DND-41 (cell line): ENCODE results near the gene LDB2.

Experiments used
- ATAC-seq: fragments of 200-7000 bp; cut with Tn5 transposase; 3 replicates; pipeline ENCODE4 v1.9.1; 2021; ENCODE audit warnings: low read depth; ENCODE audit not compliant: insufficient read depth
- DNase-seq: peaks from one replicate; pipeline ENCODE4 v3.0.0-alpha.2; 2020
- H2AFZ ChIP-seq: 2 replicates; pipeline ENCODE4 v1.6.0; 2012; ENCODE audit warnings: low read depth, low read length
- H3K27ac ChIP-seq: 2 replicates; pipeline ENCODE4 v1.5.1; 2012; ENCODE audit warnings: low read length, inconsistent platforms
- H3K27me3 ChIP-seq: fragments of 200-600 bp; sonication (generic); 2 replicates; pipeline ENCODE4 v1.6.0; 2012; ENCODE audit warnings: low read length, mild to moderate bottlenecking, inconsistent platforms; ENCODE audit not compliant: insufficient read depth, poor library complexity
- H3K36me3 ChIP-seq: 2 replicates; pipeline ENCODE4 v1.5.1; 2012; ENCODE audit warnings: low read length, inconsistent platforms; ENCODE audit not compliant: insufficient read depth
- H3K4me1 ChIP-seq: 2 replicates; pipeline ENCODE4 v1.5.1; 2012; ENCODE audit warnings: mild to moderate bottlenecking, low read length; ENCODE audit not compliant: insufficient read depth
- H3K4me2 ChIP-seq: 2 replicates; pipeline ENCODE4 v1.6.0; 2012; ENCODE audit warnings: mild to moderate bottlenecking, moderate library complexity, low read length, inconsistent platforms; ENCODE audit not compliant: insufficient read depth
- H3K4me3 ChIP-seq, 2 experiments: fragments of 200-600 bp in 1 of 2; shearing (Covaris generic) in 1 of 2; 2 replicates each; pipeline ENCODE4 v1.5.1; 2012 to 2016; ENCODE audit warnings: inconsistent platforms in 2 of 2, low read length in 2 of 2, mild to moderate bottlenecking in 2 of 2, low read depth in 1 of 2, moderate library complexity in 1 of 2
- H3K79me2 ChIP-seq: 2 replicates; pipeline ENCODE4 v1.6.0; 2012; ENCODE audit warnings: low read length, inconsistent platforms; ENCODE audit not compliant: insufficient read depth
- H3K9ac ChIP-seq: 2 replicates; pipeline ENCODE4 v1.6.0; 2012; ENCODE audit warnings: low read depth, mild to moderate bottlenecking, inconsistent platforms, low read length, moderate library complexity
- H3K9me3 ChIP-seq: 2 replicates; pipeline ENCODE4 v1.5.1; 2012; ENCODE audit warnings: low read length, moderate library complexity, mild to moderate bottlenecking, inconsistent platforms; ENCODE audit not compliant: insufficient read depth, severe bottlenecking
- H4K20me1 ChIP-seq: 2 replicates; pipeline ENCODE4 v1.6.0; 2012; ENCODE audit warnings: low read length; ENCODE audit not compliant: insufficient read depth
- EZH2 ChIP-seq: IDR thresholded peaks from 3 replicates; pipeline ENCODE4 v1.6.1; 2012; ENCODE audit warnings: borderline replicate concordance, low read depth, mild to moderate bottlenecking, moderate library complexity, low read length, inconsistent platforms; ENCODE audit not compliant: severe bottlenecking
- TF ChIP-seq, protein P1 (sequence below): IDR thresholded peaks from 2 replicates; pipeline ENCODE4 v1.5.1; 2012; ENCODE audit warnings: borderline replicate concordance, low read length, moderate library complexity, mild to moderate bottlenecking; ENCODE audit not compliant: poor library complexity, severe bottlenecking; ENCODE audit errors: extremely low read depth

Gene LDB2

DNA sequence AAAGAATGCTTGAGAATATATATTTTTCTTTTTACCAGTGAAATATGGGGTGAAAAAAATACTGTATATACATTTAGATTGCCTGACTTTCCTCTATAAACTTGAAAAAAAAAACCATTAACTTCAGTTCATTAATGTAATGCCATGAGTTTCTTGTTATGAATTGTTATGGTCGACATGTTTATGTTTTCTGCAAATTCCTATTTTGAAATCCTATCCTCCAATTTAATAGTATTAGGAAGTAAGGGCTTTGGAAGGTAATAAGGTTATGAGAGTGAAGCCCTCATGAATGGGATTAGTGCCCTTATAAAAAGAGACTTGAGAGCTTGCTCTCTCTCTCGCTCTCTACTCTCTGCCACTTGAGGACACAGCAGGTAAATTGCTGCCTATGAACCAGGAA is 211.4 kb downstream of the LDB2 start:
- Histone ChIP-seq H3K4me2 (no peak overlapping the region), H3K9ac (no peak overlapping the region), H2AFZ (no peak overlapping the region), H3K36me3 (no peaks in the 10 kb centered on the region), H3K9me3 (no peaks in the 10 kb centered on the region), H3K79me2 (no peaks in the 10 kb centered on the region), H4K20me1 (no peaks in the 10 kb centered on the region), H3K4me1 (no peaks in the 10 kb centered on the region), H3K27me3 (no peaks in the 10 kb centered on the region), H3K27ac (no peak overlapping the region), H3K4me3 (no peak overlapping the region)
- TF ChIP-seq, protein P1, sequence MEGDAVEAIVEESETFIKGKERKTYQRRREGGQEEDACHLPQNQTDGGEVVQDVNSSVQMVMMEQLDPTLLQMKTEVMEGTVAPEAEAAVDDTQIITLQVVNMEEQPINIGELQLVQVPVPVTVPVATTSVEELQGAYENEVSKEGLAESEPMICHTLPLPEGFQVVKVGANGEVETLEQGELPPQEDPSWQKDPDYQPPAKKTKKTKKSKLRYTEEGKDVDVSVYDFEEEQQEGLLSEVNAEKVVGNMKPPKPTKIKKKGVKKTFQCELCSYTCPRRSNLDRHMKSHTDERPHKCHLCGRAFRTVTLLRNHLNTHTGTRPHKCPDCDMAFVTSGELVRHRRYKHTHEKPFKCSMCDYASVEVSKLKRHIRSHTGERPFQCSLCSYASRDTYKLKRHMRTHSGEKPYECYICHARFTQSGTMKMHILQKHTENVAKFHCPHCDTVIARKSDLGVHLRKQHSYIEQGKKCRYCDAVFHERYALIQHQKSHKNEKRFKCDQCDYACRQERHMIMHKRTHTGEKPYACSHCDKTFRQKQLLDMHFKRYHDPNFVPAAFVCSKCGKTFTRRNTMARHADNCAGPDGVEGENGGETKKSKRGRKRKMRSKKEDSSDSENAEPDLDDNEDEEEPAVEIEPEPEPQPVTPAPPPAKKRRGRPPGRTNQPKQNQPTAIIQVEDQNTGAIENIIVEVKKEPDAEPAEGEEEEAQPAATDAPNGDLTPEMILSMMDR = no peak
- no peak for TF ChIP-seq EZH2
- ATAC-seq (no peak), DNase-seq (no peak)

DNA sequence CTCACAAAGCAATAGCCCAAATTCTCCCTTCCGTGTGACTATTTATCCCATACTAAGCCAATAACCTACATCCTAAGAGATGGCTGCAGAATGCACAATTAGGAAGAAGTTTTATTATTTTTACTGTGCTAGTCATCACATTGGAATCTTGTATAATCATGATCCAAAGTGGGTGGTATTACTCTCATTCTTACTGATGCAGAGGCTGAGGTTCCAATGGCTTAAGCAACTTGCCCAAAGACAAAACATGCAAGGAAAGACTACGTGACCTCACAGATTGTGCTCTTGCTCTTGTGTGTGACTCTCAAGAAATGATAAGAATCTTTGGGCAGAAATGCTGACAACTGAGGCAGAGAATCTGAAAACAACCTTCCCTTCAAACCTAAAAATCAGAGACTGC is 212.2 kb downstream of the LDB2 start:
- Histone ChIP-seq H3K27ac (no peak overlapping the region), H3K4me2 (no peak overlapping the region), H3K4me1 (no peaks in the 10 kb centered on the region), H2AFZ (no peak overlapping the region), H3K4me3 (no peak overlapping the region), H4K20me1 (no peaks in the 10 kb centered on the region), H3K27me3 (no peaks in the 10 kb centered on the region), H3K9ac (no peak overlapping the region), H3K36me3 (no peaks in the 10 kb centered on the region), H3K9me3 (no peaks in the 10 kb centered on the region), H3K79me2 (no peaks in the 10 kb centered on the region)
- ATAC-seq (no peak), DNase-seq (no peak)
- TF ChIP-seq EZH2 = no peak
- TF ChIP-seq, protein P1 = no peak

- Histone ChIP-seq H3K4me2 (no peak overlapping the region), H3K9ac (no peak overlapping the region), H3K79me2 (no peaks in the 10 kb centered on the region), H3K4me1 (no peaks in the 10 kb centered on the region), H3K27me3 (no peaks in the 10 kb centered on the region), H2AFZ (no peak overlapping the region), H3K4me3 (no peak overlapping the region), H3K27ac (no peak overlapping the region), H3K36me3 (no peaks in the 10 kb centered on the region), H3K9me3 (no peaks in the 10 kb centered on the region), H4K20me1 (no peaks in the 10 kb centered on the region)
- ATAC-seq = no peak
- TF ChIP-seq EZH2 = no peak
- TF ChIP-seq, protein P1 = no peak
- DNase-seq = no peak
These were observed 212.9 kb downstream of the LDB2 start for GRCh38 chr4:16685536-16685935.

- Histone ChIP-seq H3K4me1 (no peaks in the 10 kb centered on the region), H3K9ac (no peak overlapping the region), H3K9me3 (no peaks in the 10 kb centered on the region), H3K79me2 (no peaks in the 10 kb centered on the region), H3K27me3 (no peaks in the 10 kb centered on the region), H3K27ac (no peak overlapping the region), H3K36me3 (no peaks in the 10 kb centered on the region), H3K4me2 (no peak overlapping the region), H3K4me3 (no peak overlapping the region), H2AFZ (no peak overlapping the region), H4K20me1 (no peaks in the 10 kb centered on the region)
- TF ChIP-seq EZH2 = no peak
- TF ChIP-seq, protein P1 = no peak
- no peak for DNase-seq
- no peak for ATAC-seq
These were observed 213.5 kb downstream of the LDB2 start for GRCh38 chr4:16684935-16685334.
